GM20000 (cell line): ENCODE results near the gene CTDSPL.

Experiments used
- DNase-seq: peaks from one replicate; pipeline ENCODE4 v3.0.0; 2012; ENCODE audit warnings: low spot score
- CTCF ChIP-seq: IDR thresholded peaks from 2 replicates; pipeline ENCODE4 v1.5.1; 2012; ENCODE audit warnings: mild to moderate bottlenecking, control low read depth; ENCODE audit errors: extremely low read depth, missing control alignments

CTDSPL gene

GRCh38 chr3:37902674-37903073, 41.0 kb downstream of the CTDSPL start:
- no peak for DNase-seq
- no peak for TF ChIP-seq CTCF

GRCh38 chr3:37903320-37903719, 41.6 kb downstream of the CTDSPL start:
- TF ChIP-seq CTCF = no peak
- no peak for DNase-seq

- no peak for DNase-seq
- TF ChIP-seq CTCF = no peak
These were observed 42.1 kb downstream of the CTDSPL start for GRCh38 chr3:37903734-37904133.

- no peak for DNase-seq
These were observed 42.9 kb downstream of the CTDSPL start for GRCh38 chr3:37904601-37905000.

GRCh38 chr3:37905346-37905745, 43.7 kb downstream of the CTDSPL start:
- no peak for DNase-seq

More at GRCh38 chr3:37904601-37905000, 42.9 kb downstream of the CTDSPL start:
- no peak for TF ChIP-seq CTCF

GRCh38 chr3:37905987-37906674, 44.5 kb downstream of the CTDSPL start:
- TF ChIP-seq CTCF = no peak
- DNase-seq = no peak

More at GRCh38 chr3:37905346-37905745, 43.7 kb downstream of the CTDSPL start:
- TF ChIP-seq CTCF = no peak

- TF ChIP-seq CTCF = no peak
These were observed 45.1 kb downstream of the CTDSPL start for GRCh38 chr3:37906734-37907282.

More at GRCh38 chr3:37906734-37907282, 45.1 kb downstream of the CTDSPL start:
- DNase-seq = no peak
